K562 (cell line): ENCODE results near the gene ALK. TPM values are rescaled to one million over a fixed set of nuclear protein-coding genes. Genes with fewer than 3 reads are reported as not detected.

ENCODE experiments used
- ATF7 ChIP-seq: fragments of 450-650 bp; IDR thresholded peaks from 2 replicates; pipeline ENCODE4 v1.7.1; 2014; ENCODE audit warnings: mild to moderate bottlenecking, moderate library complexity
- CBFB ChIP-seq: sonication (generic); formaldehyde crosslinking; IDR thresholded peaks from 2 replicates; pipeline ENCODE4 v1.4.0; 2020; ENCODE audit warnings: mild to moderate bottlenecking, missing genetic modification reagents
- CHD7 ChIP-seq: fragments of 200-600 bp; sonication (generic); IDR thresholded peaks from one replicate; pipeline ENCODE4 v1.6.1; 2012; ENCODE audit warnings: mild to moderate bottlenecking, low read depth, low read length, inconsistent platforms
- DMBX1 ChIP-seq: fragments of 250-450 bp; sonication (Bioruptor Pico); IDR thresholded peaks from 2 replicates; pipeline ENCODE4 v1.8.0; 2022; ENCODE audit warnings: inconsistent platforms, mild to moderate bottlenecking, moderate library complexity, borderline replicate concordance
- E2F4 ChIP-seq: sonication (generic); formaldehyde crosslinking; IDR thresholded peaks from 2 replicates; pipeline ENCODE4 v1.8.0; 2022; ENCODE audit warnings: mild to moderate bottlenecking, low read depth, missing genetic modification reagents
- YY1 ChIP-seq, 3 experiments: IDR thresholded peaks; 2 replicates each; pipeline ENCODE4 v1.6.1; 2011; ENCODE audit warnings: low read length in 2 of 3, mild to moderate bottlenecking in 2 of 3, moderate library complexity in 2 of 3, borderline replicate concordance in 1 of 3, control low read depth in 1 of 3, low read depth in 1 of 3; ENCODE audit not compliant: insufficient read depth in 3 of 3, insufficient replicate concordance in 2 of 3, control insufficient read depth in 1 of 3, insufficient read length in 1 of 3; ENCODE audit errors: extremely low read depth in 1 of 3
- ZNF124 ChIP-seq: sonication (generic); formaldehyde crosslinking; IDR thresholded peaks from 2 replicates; pipeline ENCODE4 v1.8.1; 2022; ENCODE audit warnings: missing genetic modification reagents
- polyA plus RNA-seq, 8 experiments: library from polyadenylated mRNA; depleted of rRNA in 4 of 8; stranded (reverse) in 5 of 8; unstranded in 3 of 8; fragments of >200 nt; fragmentation: Nextera tagmentation in 2 of 8; fragmentation: Illumina TruSeq in 1 of 8; extraction: Ambion mirVana in 2 of 8; extraction: Trizol in 1 of 8; gene quantifications; 2 replicates each; pipeline versions ENCODE4 v1.2.1 to v1.2.3, GENCODE V29; 2011 to 2014; ENCODE audit warnings: inconsistent platforms in 1 of 8, missing spikeins in 1 of 8
- total RNA-seq, 7 experiments: library from RNA; depleted of rRNA in 6 of 7; stranded (reverse); fragments of >200 nt in 6 of 7; fragmentation: Illumina TruSeq in 2 of 7; extraction: Trizol in 2 of 7; gene quantifications; 2 replicates each; pipeline versions ENCODE4 v1.2.1 to v1.2.3, GENCODE V29; 2011 to 2021; ENCODE audit warnings: low replicate concordance in 1 of 7

The ALK gene
- total and polyA plus RNA-seq, 9 of the 15 experiments (the other 6 are each of a cell fraction or from before 2014, with no cell fraction given): not detected

- TF ChIP-seq CHD7 (no peak), YY1 (IDR thresholded peaks at IDR 0.05; ENCODE audit: borderline replicate concordance in 1 of 3, control insufficient read depth in 1 of 3, extremely low read depth in 1 of 3, insufficient read depth in 3 of 3, insufficient read length in 1 of 3, insufficient replicate concordance in 2 of 3, low read depth in 1 of 3, low read length in 2 of 3) (no peak), ZNF124 (CRISPR knock-in tag) (no peak), CBFB (CRISPR knock-in tag) (no peak), ATF7 (no peak), DMBX1 (CRISPR knock-in tag) (no peak), E2F4 (CRISPR knock-in tag) (no peak)
Observed at GRCh38 chr2:29155578-29155977, 765.8 kb downstream of the ALK start (continued).
